IPS-18c (cell line): ENCODE data around the gene SOWAHA.
A peak's percentile ranks its signal among the peaks of the same experiment; 100 is the strongest.

Experiments
- H3K4me3 ChIP-seq: 2 replicates; pipeline ENCODE4 v1.7.0; 2013; ENCODE audit warnings: low read depth, mild to moderate bottlenecking, low read length, moderate library complexity; ENCODE audit not compliant: insufficient read depth
- H3K9me3 ChIP-seq: one replicate; pipeline ENCODE4 v1.6.1; 2013; ENCODE audit warnings: mild to moderate bottlenecking, low read length, moderate library complexity; ENCODE audit not compliant: control insufficient read depth, insufficient read depth

Gene SOWAHA

DNA sequence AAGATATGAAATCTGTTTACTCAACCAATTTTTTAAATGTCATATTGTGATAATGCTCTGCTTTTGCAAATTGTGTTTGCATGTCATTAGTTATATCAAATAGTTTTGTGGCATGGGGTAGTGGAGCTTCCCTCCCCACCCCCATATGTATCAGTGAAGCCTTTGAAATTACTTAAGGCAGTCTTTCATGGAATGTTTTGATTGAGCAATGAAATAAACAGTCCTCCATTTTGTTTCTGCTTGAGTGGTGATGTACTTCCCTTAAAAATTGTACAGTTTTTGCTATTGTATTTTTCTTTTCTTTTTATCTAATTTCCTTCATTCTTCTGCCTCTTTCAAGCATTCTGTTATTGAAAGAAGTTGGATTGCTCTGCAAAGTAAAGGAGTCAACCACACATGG lies 3.5 kb downstream of the SOWAHA start:
- H3K9me3 ChIP-seq = peaks cover 7% of the 10 kb centered on the region
- no peak overlapping the region for H3K4me3 ChIP-seq

DNA sequence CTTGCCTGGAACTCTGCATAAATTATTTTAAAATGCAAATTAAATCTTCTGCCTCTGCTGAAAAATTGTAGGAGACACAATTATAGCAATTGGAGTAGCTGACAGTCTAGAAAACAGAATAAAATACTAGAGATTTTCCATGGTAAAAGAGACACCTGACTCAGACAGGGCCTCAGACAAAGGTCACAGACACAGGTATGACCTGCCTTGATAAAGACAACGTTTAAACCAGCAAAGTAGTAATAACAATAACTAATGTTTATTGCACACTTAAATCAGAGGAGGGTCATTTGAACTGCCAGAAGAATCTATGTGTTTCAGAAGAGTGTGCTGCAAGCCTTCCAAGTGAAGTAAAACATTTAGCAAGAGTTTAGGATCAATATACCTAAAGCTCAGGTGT lies 3.9 kb downstream of the SOWAHA start:
- H3K4me3 ChIP-seq = no peak overlapping the region

DNA sequence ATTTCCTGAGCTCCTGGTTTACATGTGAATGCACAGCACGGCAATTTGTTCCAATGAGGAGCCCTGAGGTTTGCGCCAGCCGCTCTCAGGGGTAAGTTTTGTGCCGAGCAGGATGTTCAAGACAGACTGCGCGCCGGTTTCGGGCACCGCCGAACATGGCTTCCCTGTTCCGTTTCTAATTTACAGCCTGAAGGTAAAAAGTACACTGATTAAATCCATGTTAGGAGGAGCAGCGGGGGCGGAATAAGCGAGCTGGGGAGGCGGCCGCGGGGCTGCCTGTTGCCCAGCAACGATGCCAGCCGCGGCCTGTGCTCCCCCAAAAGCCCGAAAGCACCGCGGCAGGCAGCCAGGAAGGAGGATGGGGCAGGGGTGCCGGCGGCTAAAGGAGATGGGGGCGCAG lies 6.4 kb downstream of the SOWAHA start:
- no peak overlapping the region for H3K4me3 ChIP-seq
- H3K9me3 ChIP-seq = peaks cover 2% of the 10 kb centered on the region

More for the DNA sequence above, 3.9 kb downstream of the SOWAHA start:
- H3K9me3 ChIP-seq = peaks cover 7% of the 10 kb centered on the region

DNA sequence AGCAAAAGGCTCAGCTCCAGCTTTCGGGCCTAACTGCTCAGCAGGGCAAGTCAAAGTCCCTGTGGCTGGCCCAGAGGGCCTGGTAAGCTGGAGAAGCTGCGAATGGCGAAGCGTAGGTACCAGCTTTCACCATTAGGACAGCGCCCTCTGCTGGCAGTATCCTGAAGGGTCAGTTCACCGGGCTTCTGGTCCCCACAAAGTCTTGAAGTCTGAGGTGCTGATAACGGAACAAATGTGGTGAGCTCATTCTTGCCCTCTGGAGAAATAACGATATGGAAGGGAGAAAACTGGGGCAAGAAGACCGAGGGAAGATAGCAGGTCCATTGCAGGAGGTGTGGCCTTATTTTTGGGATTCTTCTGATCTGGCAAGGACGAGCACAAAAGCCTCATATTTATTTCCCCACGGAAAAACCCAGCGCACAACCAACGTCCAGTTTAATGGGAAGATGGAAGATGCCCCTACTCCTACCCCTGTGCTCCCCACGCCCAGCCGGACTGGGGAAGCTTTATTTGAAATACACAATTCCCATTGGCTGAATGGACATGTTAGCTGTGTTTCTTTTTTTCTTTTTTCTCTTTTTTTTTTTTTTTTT lies 7.2 kb downstream of the SOWAHA start:
- no peak overlapping the region for H3K4me3 ChIP-seq
- H3K9me3 ChIP-seq = peaks cover 2% of the 10 kb centered on the region

DNA sequence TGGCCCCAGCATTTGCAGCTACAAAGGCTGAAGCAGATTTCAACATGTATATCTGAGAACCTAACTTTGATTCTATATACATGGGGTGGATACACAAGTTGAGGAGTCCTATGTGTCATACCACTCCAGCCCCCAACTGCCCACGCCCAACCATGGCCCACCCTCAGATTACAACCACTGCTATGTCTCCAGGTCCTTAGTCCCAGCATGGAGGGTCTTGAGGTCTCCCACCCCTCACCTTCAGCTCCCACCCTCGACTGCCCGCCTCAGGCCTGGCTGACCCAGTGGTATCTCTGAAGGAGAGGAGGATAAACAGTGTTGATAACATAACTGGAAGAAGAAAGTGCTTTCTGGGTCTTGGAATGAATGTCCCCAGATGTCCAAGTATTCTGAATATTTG lies 8.2 kb downstream of the SOWAHA start:
- peaks cover 2% of the 10 kb centered on the region for H3K9me3 ChIP-seq

DNA sequence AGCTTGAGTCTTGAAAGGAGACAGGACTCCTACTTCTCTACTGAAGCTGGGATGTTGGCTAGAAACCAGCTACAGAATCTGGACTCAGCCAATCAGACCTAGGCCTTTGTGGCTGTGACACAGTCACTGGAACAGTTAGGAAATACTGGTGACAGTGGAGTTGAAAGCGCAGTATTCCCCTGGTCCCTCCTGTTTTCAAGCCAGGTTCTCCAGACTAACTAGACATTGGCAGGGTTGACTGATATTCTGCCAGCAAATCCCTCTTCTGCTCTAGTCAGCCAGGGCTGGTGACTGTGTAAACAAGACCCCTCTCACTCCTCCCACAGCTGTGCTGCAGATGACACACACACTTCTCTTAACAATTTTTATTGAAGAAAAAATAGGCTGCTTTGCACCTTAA lies 8.7 kb downstream of the SOWAHA start:
- peaks cover 2% of the 10 kb centered on the region for H3K9me3 ChIP-seq
- no peak overlapping the region for H3K4me3 ChIP-seq

More for the DNA sequence above, 8.2 kb downstream of the SOWAHA start:
- H3K4me3 ChIP-seq = no peak overlapping the region

DNA sequence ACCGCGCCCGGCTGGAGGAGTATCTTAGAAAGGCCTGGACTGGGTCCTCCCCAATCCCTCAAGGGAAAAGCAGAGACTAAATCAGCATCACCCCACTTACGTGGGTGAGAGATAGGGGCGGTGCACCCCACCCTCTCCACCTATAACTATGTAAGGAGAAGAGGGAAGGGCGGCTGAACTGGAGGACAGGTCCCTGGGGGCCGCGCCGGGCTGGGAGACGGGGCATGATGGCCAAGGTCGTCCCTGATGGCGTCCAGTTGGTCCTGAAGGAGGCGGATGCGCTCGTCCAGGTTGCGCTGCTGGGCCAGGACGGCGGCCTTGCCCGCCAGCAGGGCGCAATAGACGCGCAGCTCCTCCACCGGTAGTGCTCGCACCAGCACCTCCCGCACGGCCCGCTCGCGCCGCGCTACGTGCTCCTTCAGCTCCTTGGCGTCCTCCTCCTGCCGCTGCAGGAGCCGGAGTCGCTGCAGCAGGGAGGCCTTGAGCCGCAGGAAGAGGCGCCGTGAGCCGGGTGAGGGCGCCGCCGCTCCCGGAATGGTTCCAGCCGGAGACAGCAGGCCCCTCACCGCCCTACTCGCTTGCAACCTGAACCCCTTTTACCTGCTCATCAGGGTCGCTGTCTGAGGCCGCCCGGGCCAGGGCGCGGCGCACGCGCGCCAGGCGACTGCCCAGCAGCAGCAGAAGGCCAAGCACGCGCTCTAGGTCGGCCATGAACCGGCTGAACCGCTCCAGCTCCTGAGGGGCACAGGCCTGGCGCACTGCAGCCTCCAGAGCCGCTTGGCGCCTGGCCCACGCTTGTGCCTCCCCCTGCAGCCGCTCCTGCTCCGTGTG lies 9.8 kb downstream of the SOWAHA start:
- Histone ChIP-seq H3K4me3 (peak overlapping the region; percentile 46; the same call in 1 of the 2 replicates), H3K9me3 (peaks cover 2% of the 10 kb centered on the region)

DNA sequence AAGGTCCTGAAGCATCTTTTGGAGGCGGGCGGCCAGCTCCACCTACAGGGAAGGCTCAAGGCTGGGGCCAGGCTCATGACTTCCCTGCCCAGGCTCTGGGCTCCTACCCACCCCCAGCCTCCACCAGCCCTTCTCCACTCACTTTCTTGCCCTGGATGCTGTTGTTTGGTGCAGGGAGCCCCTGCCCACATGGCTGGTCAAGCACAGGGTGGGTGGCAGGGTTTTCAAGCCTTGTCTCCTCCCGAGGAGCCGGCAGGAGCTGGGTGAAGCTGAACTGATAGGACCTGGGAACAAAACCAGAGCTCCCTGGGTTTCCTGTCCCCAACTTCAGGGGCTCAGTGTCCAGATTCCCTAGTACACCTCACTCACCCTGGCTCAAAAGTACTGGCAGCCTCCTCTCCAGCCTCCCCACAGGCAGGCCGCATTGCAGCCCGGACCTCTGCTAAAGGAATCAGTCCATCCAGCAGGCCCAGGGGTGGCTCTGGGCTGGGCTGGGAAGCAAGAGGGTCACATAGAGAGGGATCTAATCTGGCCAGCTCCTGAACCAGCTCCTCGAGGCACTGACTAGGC lies 10.5 kb downstream of the SOWAHA start:
- peak overlapping the region; percentile 46; the same call in 1 of the 2 replicates for H3K4me3 ChIP-seq
- peaks cover 4% of the 10 kb centered on the region for H3K9me3 ChIP-seq

DNA sequence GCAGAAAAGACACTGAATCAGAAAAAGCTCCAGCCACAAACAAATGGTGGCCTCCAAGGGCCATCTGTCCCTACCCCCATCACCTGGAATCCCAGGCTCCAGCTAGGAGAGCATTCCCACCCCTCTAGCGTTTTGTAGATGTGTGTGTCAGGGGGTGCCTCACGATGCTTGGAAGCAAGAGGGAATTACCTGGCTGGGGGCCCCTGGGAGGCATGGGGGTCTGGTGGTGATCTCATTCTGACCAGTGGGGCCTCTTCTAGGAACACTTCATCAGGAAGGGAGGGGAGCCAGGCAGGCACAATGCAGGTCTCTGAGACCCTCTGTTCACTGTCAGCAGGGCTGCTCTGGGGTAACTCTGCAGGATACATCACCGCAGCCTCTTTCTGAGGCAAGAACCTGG lies 11.3 kb downstream of the SOWAHA start:
- H3K4me3 ChIP-seq = no peak overlapping the region
- H3K9me3 ChIP-seq = peaks cover 4% of the 10 kb centered on the region

DNA sequence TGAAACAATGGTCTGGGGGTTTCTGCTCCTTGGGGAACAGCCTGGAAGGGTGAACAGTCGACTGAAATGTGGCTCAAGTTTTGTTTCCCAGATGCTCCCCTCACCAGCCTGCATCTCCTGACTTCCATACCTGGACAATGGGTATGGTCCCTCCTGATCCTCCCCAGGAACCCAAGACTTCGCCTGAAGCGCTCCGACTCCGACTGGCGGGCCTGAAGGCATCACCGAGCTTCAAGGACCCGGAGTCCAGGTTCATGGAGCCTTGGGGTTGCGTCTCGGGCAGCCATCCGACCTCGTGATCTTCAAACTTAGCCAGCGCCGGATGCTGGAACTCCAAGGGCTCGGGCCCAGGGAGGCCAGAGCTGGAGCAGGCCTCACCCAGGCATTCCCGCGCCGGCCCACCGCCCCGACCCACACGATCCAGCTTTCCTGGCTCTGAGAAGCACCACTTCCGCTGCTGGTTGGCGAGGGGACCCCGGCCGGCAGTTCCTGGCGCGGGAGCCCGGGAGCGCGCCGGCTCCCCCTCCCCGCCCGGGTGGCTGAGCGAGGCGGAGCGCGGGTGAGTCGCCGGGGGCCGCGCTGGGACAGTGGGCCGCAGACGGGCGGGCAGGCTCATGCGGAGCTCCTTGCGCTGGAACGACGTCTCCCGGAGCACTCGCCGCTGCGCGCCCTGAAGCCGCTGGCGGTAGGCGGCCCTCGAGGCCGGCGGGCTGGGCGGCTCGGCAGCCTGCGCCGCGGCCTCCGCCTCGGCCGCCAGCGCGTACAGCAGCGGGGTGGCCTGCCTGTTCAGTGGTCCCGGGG lies 12.1 kb downstream of the SOWAHA start:
- Histone ChIP-seq H3K9me3 (peaks cover 4% of the 10 kb centered on the region), H3K4me3 (peak overlapping the region; percentile 52)

DNA sequence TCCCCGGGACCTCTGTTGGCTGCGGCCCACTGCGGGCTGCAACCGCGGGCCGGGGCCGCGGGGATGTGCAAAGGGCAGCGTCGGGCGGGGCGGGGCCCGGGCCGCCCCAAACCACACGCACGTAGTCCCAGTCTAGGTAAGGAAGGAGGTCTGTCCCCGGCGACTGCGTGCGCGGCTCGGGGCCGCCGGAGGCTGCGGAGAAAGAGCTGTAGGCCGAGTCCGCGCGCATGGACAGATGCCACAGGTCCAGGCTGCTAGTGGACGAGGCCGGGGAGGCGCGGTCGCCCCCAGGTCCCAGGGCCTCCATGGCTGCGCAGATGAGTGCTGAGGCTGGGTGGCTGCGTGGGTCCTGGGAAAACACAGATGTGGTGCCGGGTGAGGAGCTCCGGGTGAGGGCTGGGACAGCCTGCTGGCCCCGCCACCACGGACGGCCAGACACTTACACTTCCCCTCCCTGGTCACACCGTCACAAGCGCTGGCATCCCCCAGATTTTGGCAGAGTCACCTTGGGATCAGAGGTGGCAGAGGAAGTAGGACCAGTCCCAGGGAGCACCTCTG lies 12.8 kb downstream of the SOWAHA start:
- H3K4me3 ChIP-seq = peak overlapping the region; percentile 52

DNA sequence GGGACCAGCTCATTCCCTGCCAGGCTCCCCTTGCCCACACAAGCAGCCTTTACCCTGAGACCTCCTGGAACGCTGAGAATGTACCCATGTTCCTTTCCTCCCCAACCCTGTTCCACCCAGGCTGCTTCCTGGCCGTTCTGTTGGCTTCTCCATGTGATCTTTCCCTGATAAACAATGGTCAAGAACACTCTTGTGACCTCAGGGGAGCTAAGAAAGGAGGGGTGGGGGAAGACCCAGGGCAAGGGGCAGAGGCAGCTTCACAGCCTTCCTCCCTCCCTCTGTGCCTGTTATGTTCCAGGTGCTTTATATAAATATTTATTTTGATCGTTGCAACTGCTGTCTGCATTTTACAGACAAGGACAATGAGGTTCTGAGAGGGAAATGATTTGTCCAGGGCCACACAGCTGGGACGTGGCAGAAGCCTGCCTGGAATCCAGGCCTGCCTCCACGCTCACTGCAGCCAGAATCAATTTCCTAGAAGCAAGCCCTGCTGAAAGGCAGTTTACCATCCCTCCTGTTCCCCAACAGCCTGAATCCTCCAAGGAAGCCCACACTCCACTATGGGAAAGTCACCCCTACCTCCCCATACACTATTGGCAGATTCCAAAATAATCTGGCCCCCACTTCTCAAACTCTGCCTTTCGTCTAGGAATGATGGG lies 13.5 kb downstream of the SOWAHA start:
- no peak overlapping the region; the same call in 1 of the 2 replicates for H3K4me3 ChIP-seq
- peaks cover 4% of the 10 kb centered on the region for H3K9me3 ChIP-seq

More for the DNA sequence above, 12.8 kb downstream of the SOWAHA start:
- peaks cover 4% of the 10 kb centered on the region for H3K9me3 ChIP-seq

DNA sequence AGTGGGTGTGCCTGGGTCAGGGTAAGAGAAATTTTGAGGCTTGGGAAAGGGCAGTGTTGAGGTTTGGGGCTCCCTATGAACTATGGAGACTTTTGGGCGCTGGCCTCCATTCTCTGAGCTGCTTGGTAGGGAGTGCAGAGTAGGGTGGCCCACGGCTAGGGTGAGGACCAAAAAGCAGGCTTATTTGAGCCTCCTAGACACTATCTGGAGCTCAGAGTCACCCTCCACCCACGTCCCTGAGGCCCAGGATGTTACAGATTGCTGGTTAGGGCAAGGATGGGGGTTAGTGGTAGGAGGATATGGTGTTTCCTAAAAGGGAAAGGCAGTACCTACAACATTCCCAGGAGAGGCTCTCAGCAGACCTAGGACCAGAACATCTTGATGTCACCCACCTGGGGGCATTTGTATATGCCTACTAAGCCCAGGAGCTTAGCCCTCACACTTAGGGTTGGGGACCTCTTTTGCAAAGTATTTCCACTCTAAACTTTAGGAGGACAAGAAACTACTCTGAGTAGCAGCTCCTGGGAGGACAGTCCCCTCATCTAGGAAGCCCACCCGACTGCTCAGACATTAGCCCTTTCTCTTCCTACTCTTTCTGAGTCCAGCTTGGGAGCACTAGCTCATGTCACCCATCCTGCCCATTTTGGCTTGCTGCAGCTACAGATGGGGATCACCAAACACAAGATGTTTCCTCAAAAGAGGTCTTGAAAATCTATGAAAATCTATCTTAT lies 15.0 kb downstream of the SOWAHA start:
- Histone ChIP-seq H3K9me3 (peaks cover 4% of the 10 kb centered on the region), H3K4me3 (no peak overlapping the region)

DNA sequence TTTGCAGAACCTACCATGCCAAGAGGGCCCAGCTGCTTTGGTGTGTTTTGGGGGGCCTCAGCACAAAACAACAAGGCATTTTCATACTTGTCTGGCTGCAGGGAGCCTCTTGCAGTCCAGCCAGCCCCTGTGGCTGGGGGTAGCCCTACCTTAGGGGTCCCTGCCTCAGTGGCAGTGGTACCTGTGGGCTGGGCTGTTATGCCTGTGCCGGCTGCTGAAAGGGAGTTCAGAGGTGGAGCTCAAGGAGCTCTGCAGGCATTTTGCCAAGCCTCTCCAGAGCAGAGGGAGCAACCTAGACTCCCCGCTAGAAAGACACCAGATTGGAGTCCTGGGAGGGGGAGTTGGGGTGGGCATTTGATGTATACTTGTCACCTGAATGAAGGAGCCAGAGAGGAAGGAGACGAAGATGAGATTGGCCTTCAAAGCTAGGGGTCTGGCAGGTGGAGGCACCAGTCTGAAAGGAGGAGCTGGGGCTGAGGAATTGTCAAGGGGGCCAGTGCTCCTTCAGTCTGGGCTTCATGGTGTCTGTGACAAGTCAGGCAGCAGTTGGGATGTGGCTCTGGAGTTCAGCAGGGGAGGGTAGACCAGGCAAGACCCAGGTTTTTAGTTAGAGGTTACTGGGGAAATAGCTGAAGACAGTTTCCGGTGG lies 15.9 kb downstream of the SOWAHA start:
- peaks cover 4% of the 10 kb centered on the region for H3K9me3 ChIP-seq
- H3K4me3 ChIP-seq = no peak overlapping the region

DNA sequence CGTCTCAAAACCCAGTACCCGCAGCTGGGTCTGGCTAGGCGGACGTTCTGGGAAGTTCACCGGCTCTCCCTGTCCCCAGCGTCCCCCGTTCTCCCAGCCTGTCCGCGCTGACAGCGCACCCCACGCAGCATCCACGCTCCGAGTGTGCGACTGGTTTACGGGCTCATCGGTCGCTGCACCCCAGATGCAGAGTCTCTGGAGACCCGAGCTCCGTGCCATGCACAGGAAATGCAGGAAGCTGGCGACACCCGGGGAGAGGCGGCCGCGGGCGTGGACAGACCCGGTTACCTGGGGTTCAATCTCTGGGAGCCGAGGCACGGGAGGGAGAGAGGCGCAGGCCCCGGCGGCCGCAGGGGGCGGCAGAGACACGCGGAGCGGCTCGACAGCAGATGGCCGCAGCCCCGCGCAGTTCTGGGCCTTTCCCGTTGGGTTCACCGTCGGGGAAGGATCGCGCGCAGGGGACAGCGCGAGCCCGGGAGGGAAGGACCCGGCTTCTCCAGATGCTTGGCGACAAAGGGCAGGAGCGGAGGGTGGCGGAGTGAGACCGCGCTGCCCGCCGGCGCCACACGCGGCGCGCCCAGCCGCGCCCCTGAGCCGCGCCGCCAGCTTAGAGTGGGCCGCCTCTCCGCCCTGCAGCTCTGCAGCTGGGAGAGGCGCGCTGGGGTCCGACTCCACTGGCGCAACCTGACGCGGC lies 16.8 kb downstream of the SOWAHA start:
- H3K9me3 ChIP-seq = peaks cover 3% of the 10 kb centered on the region
- peak overlapping the region; percentile 65 for H3K4me3 ChIP-seq
